ENCODE data around the gene PGAM5.
A peak's percentile ranks its signal among the peaks of the same experiment; 100 is the strongest.

The PGAM5 gene

GRCh38 chr12:132695431-132695830 lies 15.2 kb upstream of the PGAM5 start:
- H3K9me3 Mint-ChIP-seq = no peaks in the 10 kb centered on the region
- no peaks in the 10 kb centered on the region for H3K4me1 Mint-ChIP-seq
- no peak for TF ChIP-seq CTCF (IDR thresholded peaks at IDR 0.05; ENCODE audit: unreplicated experiment in 3 of 3)
- H3K4me3 Mint-ChIP-seq = no peak overlapping the region
- H3K36me3 Mint-ChIP-seq (ENCODE audit: low read depth) = peaks cover 33% of the 10 kb centered on the region
- H3K27ac Mint-ChIP-seq = no peak overlapping the region
- no peaks in the 10 kb centered on the region for H3K27me3 Mint-ChIP-seq (ENCODE audit: low read depth)

- Mint-ChIP-seq H3K27me3 (ENCODE audit: low read depth) (no peaks in the 10 kb centered on the region), H3K4me3 (no peak overlapping the region)
Observed at GRCh38 chr12:132698341-132698740, 12.3 kb upstream of the PGAM5 start.

DNA sequence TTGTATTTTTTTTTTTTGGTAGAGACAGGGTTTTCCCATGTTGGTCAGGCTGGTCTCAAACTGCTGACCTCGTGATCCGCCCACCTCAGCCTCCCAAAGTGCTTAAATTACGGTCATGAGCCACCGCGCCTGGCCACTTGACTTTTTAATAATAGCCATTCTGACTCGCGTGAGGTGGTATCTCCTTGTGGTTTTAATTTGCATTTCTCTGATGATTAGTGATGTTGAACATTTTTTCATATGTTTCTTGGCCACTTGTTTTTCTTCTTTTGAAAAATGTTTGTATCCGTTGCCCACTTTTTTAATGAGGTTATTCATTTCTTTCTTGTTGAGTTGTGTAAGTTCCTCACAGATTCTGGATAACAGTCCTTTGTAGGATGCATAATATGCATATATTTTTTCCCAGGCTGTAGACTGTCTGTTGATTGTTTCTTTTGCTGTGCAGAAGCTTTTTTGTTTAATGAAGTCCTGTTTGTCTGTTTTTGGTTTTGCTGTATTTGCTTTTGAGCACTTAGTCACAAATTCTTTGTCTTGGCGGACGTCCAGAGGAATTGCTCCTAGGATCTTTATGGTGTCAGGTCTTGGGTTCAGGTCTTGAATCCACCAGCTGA lies 10.3 kb upstream of the PGAM5 start:
- Mint-ChIP-seq H3K27me3 (ENCODE audit: low read depth) (no peaks in the 10 kb centered on the region), H3K4me1 (peaks cover 7% of the 10 kb centered on the region), H3K9me3 (no peaks in the 10 kb centered on the region), H3K27ac (no peak overlapping the region), H3K4me3 (no peak overlapping the region), H3K36me3 (ENCODE audit: low read depth) (peaks cover 43% of the 10 kb centered on the region)
- no peak for TF ChIP-seq CTCF (IDR thresholded peaks at IDR 0.05; ENCODE audit: unreplicated experiment in 3 of 3)

More at GRCh38 chr12:132698341-132698740, 12.3 kb upstream of the PGAM5 start:
- H3K27ac Mint-ChIP-seq = no peak overlapping the region
- peaks cover under 1% of the 10 kb centered on the region for H3K4me1 Mint-ChIP-seq
- H3K36me3 Mint-ChIP-seq (ENCODE audit: low read depth) = peaks cover 34% of the 10 kb centered on the region
- TF ChIP-seq CTCF (IDR thresholded peaks at IDR 0.05; ENCODE audit: unreplicated experiment in 3 of 3) = no peak
- no peaks in the 10 kb centered on the region for H3K9me3 Mint-ChIP-seq

- H3K9me3 Mint-ChIP-seq = no peaks in the 10 kb centered on the region
- H3K27me3 Mint-ChIP-seq (ENCODE audit: low read depth) = no peaks in the 10 kb centered on the region
- H3K4me1 Mint-ChIP-seq = peaks cover 11% of the 10 kb centered on the region
- peaks cover 43% of the 10 kb centered on the region for H3K36me3 Mint-ChIP-seq (ENCODE audit: low read depth)
- no peak overlapping the region for H3K4me3 Mint-ChIP-seq
- TF ChIP-seq CTCF (IDR thresholded peaks at IDR 0.05; ENCODE audit: unreplicated experiment in 3 of 3) = no peak
- peak overlapping the region in 1 of 3 experiments; percentile 61 for H3K27ac Mint-ChIP-seq
Observed at GRCh38 chr12:132702640-132703039, 8.0 kb upstream of the PGAM5 start.

DNA sequence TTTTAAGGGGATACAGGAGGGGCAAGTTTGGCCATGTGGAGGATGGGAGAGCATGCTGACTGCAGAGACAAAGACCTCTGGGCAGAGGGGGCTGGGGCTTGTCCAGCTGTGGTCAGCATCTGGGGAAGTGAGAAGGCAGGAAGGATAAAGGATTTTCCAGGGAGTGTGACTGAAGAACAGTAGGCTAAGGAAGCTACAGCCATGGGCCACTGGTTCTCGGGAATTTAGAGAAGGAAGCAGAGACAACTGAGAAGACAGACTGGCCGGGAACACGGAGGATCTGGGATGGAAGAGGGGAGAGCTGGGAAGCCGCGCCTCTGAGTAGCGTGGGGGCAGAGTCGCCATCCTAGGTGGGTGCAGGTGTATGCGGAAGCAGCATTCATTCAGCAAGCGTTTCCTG lies 7.0 kb upstream of the PGAM5 start:
- peaks cover 41% of the 10 kb centered on the region for H3K36me3 Mint-ChIP-seq (ENCODE audit: low read depth)
- peak overlapping the region in 1 of 3 experiments; percentile 24 for H3K4me3 Mint-ChIP-seq
- no peak for TF ChIP-seq CTCF (IDR thresholded peaks at IDR 0.05; ENCODE audit: unreplicated experiment in 3 of 3)
- H3K27me3 Mint-ChIP-seq (ENCODE audit: low read depth) = no peaks in the 10 kb centered on the region
- peaks cover 11% of the 10 kb centered on the region for H3K4me1 Mint-ChIP-seq
- peak overlapping the region; percentile 10 to 92 (median 33) for H3K27ac Mint-ChIP-seq
- no peaks in the 10 kb centered on the region for H3K9me3 Mint-ChIP-seq

DNA sequence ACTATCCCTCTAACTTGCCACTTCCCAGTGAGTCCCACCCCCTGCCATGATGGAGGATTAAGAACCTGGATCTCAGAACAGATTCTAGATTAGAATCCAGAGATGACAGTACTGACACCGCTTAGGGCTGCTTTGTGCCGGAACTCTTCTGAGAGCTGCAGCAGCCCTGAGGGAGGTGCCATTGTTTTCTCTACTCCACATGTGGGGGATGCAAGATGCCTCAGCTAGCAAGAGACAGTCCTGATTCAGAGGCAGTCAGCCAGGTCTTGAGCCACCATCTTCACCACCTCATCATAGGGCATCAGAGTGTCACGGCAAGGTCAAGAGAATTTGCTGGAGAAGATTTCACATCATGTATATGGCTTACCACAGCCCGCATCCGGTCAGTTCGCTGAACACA lies 3.4 kb upstream of the PGAM5 start:
- no peaks in the 10 kb centered on the region for H3K9me3 Mint-ChIP-seq
- H3K4me3 Mint-ChIP-seq = peak overlapping the region; percentile 69 to 74 (median 73)
- H3K36me3 Mint-ChIP-seq (ENCODE audit: low read depth) = peaks cover 27% of the 10 kb centered on the region
- H3K4me1 Mint-ChIP-seq = peaks cover 16% of the 10 kb centered on the region
- no peak for TF ChIP-seq CTCF (IDR thresholded peaks at IDR 0.05; ENCODE audit: unreplicated experiment in 3 of 3)
- H3K27ac Mint-ChIP-seq = peak overlapping the region in 2 of 3 experiments; percentile 56 to 83
- H3K27me3 Mint-ChIP-seq (ENCODE audit: low read depth) = no peaks in the 10 kb centered on the region
